Measurements from ENCODE around the gene OR2G2. TPM values are rescaled to one million over a fixed set of nuclear protein-coding genes. Genes with fewer than 3 reads are reported as not detected.

The OR2G2 gene
- total and polyA plus RNA-seq, 2 of the 8 experiments (the other 6 are each of a cell fraction or from before 2014, with no cell fraction given): not detected

- no peaks in the 10 kb centered on the region; a peak in 1 of 7 replicates for H3K4me1 ChIP-seq (replicated peaks in 1 of 4; ENCODE audit: control insufficient read depth in 3 of 4, insufficient read depth in 4 of 4, low read length in 3 of 4)
- no peak overlapping the region for H3K27ac ChIP-seq (ENCODE audit: low read depth, low read length)
- no peaks in the 10 kb centered on the region for H3K79me2 ChIP-seq (ENCODE audit: control insufficient read depth in 1 of 2, insufficient read depth in 2 of 2, low read length in 2 of 2)
- POLR2A ChIA-PET (ENCODE audit: partially characterized antibody): no interaction called here
- H2BK15ac ChIP-seq (ENCODE audit: low read length): no peak overlapping the region
- H3K9ac ChIP-seq (replicated peaks in 1 of 4; ENCODE audit: extremely low read depth in 1 of 4, low read depth in 3 of 4, low read length in 3 of 4): no peak overlapping the region
- H3K4me2 ChIP-seq (ENCODE audit: insufficient read depth in 1 of 2, low read depth in 2 of 2, low read length in 2 of 2): no peak overlapping the region
- H3K36me3 ChIP-seq (ENCODE audit: control insufficient read depth in 2 of 4, insufficient read depth in 4 of 4, low read length in 3 of 4): no peaks in the 10 kb centered on the region
- no peak overlapping the region for H2BK120ac ChIP-seq (replicated peaks; ENCODE audit: low read depth, low read length)
- peak overlapping the region; percentile 25 for H3K4ac ChIP-seq (replicated peaks; ENCODE audit: insufficient read length, low read depth, low read length)
- DNase-seq (ENCODE audit: low read depth in 1 of 2, low spot score in 2 of 2) (no peak), FAIRE-seq (no peak)
- no peak overlapping the region for H2BK12ac ChIP-seq (ENCODE audit: low read depth, low read length)
- no peaks in the 10 kb centered on the region for H3K79me1 ChIP-seq (ENCODE audit: low read depth, low read length)
- no peak overlapping the region for H3K18ac ChIP-seq (ENCODE audit: extremely low read depth, low read length)
- 76% methylated on average over 6 of the region's 6 CpGs; no CpG with 5 or more reads in 1 of the 2 experiments for WGBS, 2 experiments (ENCODE audit: extremely low coverage in 1 of 2, insufficient coverage in 1 of 2, insufficient read length in 1 of 2, insufficient replicate concordance in 2 of 2, low coverage in 1 of 2, low lambda C conversion rate in 2 of 2, missing lambda C conversion rate in 1 of 2)
- H3K23ac ChIP-seq (ENCODE audit: insufficient read length): no peak overlapping the region
- no peaks in the 10 kb centered on the region for H3K23me2 ChIP-seq (ENCODE audit: low read depth, low read length)
- TF ChIP-seq SP4 (IDR thresholded peaks at IDR 0.05; ENCODE audit: low read length) (no peak), MAFK (IDR thresholded peaks at IDR 0.05; ENCODE audit: low read depth, low read length) (no peak), CREB1 (IDR thresholded peaks at IDR 0.05) (no peak), NANOG (IDR thresholded peaks at IDR 0.05; ENCODE audit: insufficient read depth, low read depth, low read length, poor library complexity, severe bottlenecking) (no peak), RXRA (IDR thresholded peaks at IDR 0.05; ENCODE audit: insufficient read depth, low read depth, low read length) (no peak), FOSL1 (IDR thresholded peaks at IDR 0.05; ENCODE audit: insufficient read depth, low read depth, low read length) (no peak), CHD2 (IDR thresholded peaks at IDR 0.05; ENCODE audit: low read length) (no peak), SUZ12 (IDR thresholded peaks at IDR 0.05; ENCODE audit: low read length) (no peak), PHF8 (conservative IDR thresholded peaks at IDR 0.05; ENCODE audit: low read depth, low read length) (no peak), BACH1 (IDR thresholded peaks at IDR 0.05; ENCODE audit: low read length) (no peak), RAD21 (IDR thresholded peaks at IDR 0.05 in 1 of 2, conservative IDR thresholded peaks at IDR 0.05 in 1 of 2; ENCODE audit: low read depth in 2 of 2, low read length in 2 of 2) (no peak)
- CTCF ChIA-PET (ENCODE audit: partially characterized antibody): no interaction called here
- H3K14ac ChIP-seq (ENCODE audit: insufficient read length): no peak overlapping the region
- no peak overlapping the region for H4K8ac ChIP-seq (ENCODE audit: extremely low read depth, insufficient read depth, low read length)
- H3K9me3 ChIP-seq (ENCODE audit: insufficient read depth in 2 of 2, low read depth in 1 of 2, low read length in 1 of 2): peaks cover 33 to 37% of the 10 kb centered on the region in 2 experiments; a peak in 3 of 4 replicates
- H3K27me3 ChIP-seq (replicated peaks in 1 of 4; ENCODE audit: control insufficient read depth in 3 of 4, extremely low read depth in 1 of 4, insufficient read depth in 3 of 4, low read length in 3 of 4): no peaks in the 10 kb centered on the region
- no peaks in the 10 kb centered on the region for H4K20me1 ChIP-seq (replicated peaks in 1 of 2; ENCODE audit: control insufficient read depth in 1 of 2, insufficient read depth in 2 of 2, low read length in 2 of 2)
- H2AFZ ChIP-seq (ENCODE audit: low read length): no peak overlapping the region
- H3K4me3 ChIP-seq (ENCODE audit: extremely low read depth in 1 of 4, insufficient read depth in 2 of 4, low read depth in 3 of 4, low read length in 4 of 4): no peak overlapping the region
- no peak overlapping the region for H4K91ac ChIP-seq (replicated peaks; ENCODE audit: insufficient read length, low read length)
- H2BK5ac ChIP-seq (ENCODE audit: low read depth, low read length): no peak overlapping the region
- H3K56ac ChIP-seq (replicated peaks; ENCODE audit: insufficient read length, low read depth, low read length): no peak overlapping the region
- no peak overlapping the region for H2AK5ac ChIP-seq (ENCODE audit: low read depth, low read length)
- no peak overlapping the region for H4K5ac ChIP-seq (ENCODE audit: insufficient read length, low read depth, low read length)
- H2BK20ac ChIP-seq (ENCODE audit: low read length): no peak overlapping the region
These were observed 48.9 kb upstream of the OR2G2 start for GRCh38 chr1:247539215-247539614.
